Rectal smooth muscle tissue (tissue), 1 donor: ENCODE measurements around the gene FAM20C.
"Not testable (repeated sequence)": the region's sequence is repeated elsewhere in the genome, so short reads cannot be mapped to it uniquely, and the experiment has no call there.

Source experiments
- H3K27ac ChIP-seq: one replicate; pipeline ENCODE4 v1.7.0; 2013; ENCODE audit warnings: low read depth, low read length, inconsistent platforms
- H3K27me3 ChIP-seq: one replicate; pipeline ENCODE4 v1.7.0; 2013; ENCODE audit warnings: low read length; ENCODE audit not compliant: control insufficient read depth, insufficient read depth
- H3K36me3 ChIP-seq: one replicate; pipeline ENCODE4 v1.7.0; 2013; ENCODE audit warnings: low read length; ENCODE audit not compliant: control insufficient read depth, insufficient read depth
- H3K4me1 ChIP-seq: one replicate; pipeline ENCODE4 v1.7.0; 2013; ENCODE audit warnings: low read length; ENCODE audit not compliant: control insufficient read depth, insufficient read depth
- H3K4me3 ChIP-seq: one replicate; pipeline ENCODE4 v1.7.0; 2013; ENCODE audit warnings: low read length
- H3K9ac ChIP-seq: one replicate; pipeline ENCODE4 v1.7.0; 2013; ENCODE audit warnings: low read length

The FAM20C gene

GRCh38 chr7:263483-264351, 71.3 kb downstream of the FAM20C start:
- not testable (repeated sequence) for H3K4me1 ChIP-seq, H3K9ac ChIP-seq, H3K27me3 ChIP-seq, H3K4me3 ChIP-seq, H3K27ac ChIP-seq
- H3K36me3 ChIP-seq: peaks cover 17% of the 10 kb centered on the region

GRCh38 chr7:264541-265191, 72.3 kb downstream of the FAM20C start:
- H3K4me3 ChIP-seq: no peak overlapping the region
- no peak overlapping the region for H3K27ac ChIP-seq
- H3K9ac ChIP-seq: no peak overlapping the region

GRCh38 chr7:265192-265997, 73.0 kb downstream of the FAM20C start:
- no peaks in the 10 kb centered on the region for H3K4me1 ChIP-seq
- H3K9ac ChIP-seq: no peak overlapping the region
- no peak overlapping the region for H3K27ac ChIP-seq
- no peak overlapping the region for H3K4me3 ChIP-seq
- peaks cover 7% of the 10 kb centered on the region for H3K36me3 ChIP-seq
- no peaks in the 10 kb centered on the region for H3K27me3 ChIP-seq

More at GRCh38 chr7:264541-265191, 72.3 kb downstream of the FAM20C start:
- Histone ChIP-seq H3K36me3 (peaks cover 11% of the 10 kb centered on the region), H3K27me3 (no peaks in the 10 kb centered on the region), H3K4me1 (no peaks in the 10 kb centered on the region)

GRCh38 chr7:265998-266850, 73.9 kb downstream of the FAM20C start:
- no peak overlapping the region for H3K9ac ChIP-seq
- H3K36me3 ChIP-seq: peaks cover 2% of the 10 kb centered on the region
- no peaks in the 10 kb centered on the region for H3K4me1 ChIP-seq
- no peaks in the 10 kb centered on the region for H3K27me3 ChIP-seq
- H3K4me3 ChIP-seq: no peak overlapping the region
- H3K27ac ChIP-seq: no peak overlapping the region

GRCh38 chr7:266851-267840, 74.8 kb downstream of the FAM20C start:
- Histone ChIP-seq H3K36me3 (no peaks in the 10 kb centered on the region), H3K27ac (no peak overlapping the region), H3K4me3 (no peak overlapping the region), H3K27me3 (no peaks in the 10 kb centered on the region), H3K4me1 (no peaks in the 10 kb centered on the region), H3K9ac (no peak overlapping the region)

- Histone ChIP-seq H3K4me3 (no peak overlapping the region), H3K9ac (no peak overlapping the region), H3K27me3 (no peaks in the 10 kb centered on the region), H3K36me3 (no peaks in the 10 kb centered on the region), H3K27ac (no peak overlapping the region), H3K4me1 (no peaks in the 10 kb centered on the region)
These were observed 76.6 kb downstream of the FAM20C start for GRCh38 chr7:268991-269390.

- H3K27ac ChIP-seq: no peak overlapping the region
- no peaks in the 10 kb centered on the region for H3K27me3 ChIP-seq
- H3K9ac ChIP-seq: no peak overlapping the region
- no peaks in the 10 kb centered on the region for H3K36me3 ChIP-seq
- H3K4me3 ChIP-seq: no peak overlapping the region
- no peaks in the 10 kb centered on the region for H3K4me1 ChIP-seq
These were observed 77.3 kb downstream of the FAM20C start for GRCh38 chr7:269721-270120.

GRCh38 chr7:270351-270983, 78.1 kb downstream of the FAM20C start:
- Histone ChIP-seq H3K27me3 (no peaks in the 10 kb centered on the region), H3K4me1 (no peaks in the 10 kb centered on the region), H3K27ac (no peak overlapping the region), H3K9ac (no peak overlapping the region), H3K36me3 (no peaks in the 10 kb centered on the region), H3K4me3 (no peak overlapping the region)

- no peak overlapping the region for H3K4me3 ChIP-seq
- no peaks in the 10 kb centered on the region for H3K27me3 ChIP-seq
- no peak overlapping the region for H3K27ac ChIP-seq
- H3K36me3 ChIP-seq: no peaks in the 10 kb centered on the region
- no peak overlapping the region for H3K9ac ChIP-seq
- no peaks in the 10 kb centered on the region for H3K4me1 ChIP-seq
These were observed 79.1 kb downstream of the FAM20C start for GRCh38 chr7:271266-272107.

GRCh38 chr7:272108-272615, 79.8 kb downstream of the FAM20C start:
- H3K9ac ChIP-seq: no peak overlapping the region
- H3K36me3 ChIP-seq: no peaks in the 10 kb centered on the region
- H3K4me1 ChIP-seq: no peaks in the 10 kb centered on the region
- no peaks in the 10 kb centered on the region for H3K27me3 ChIP-seq
- H3K4me3 ChIP-seq: no peak overlapping the region
- H3K27ac ChIP-seq: no peak overlapping the region
